Neural cell (in vitro differentiated cells): ENCODE measurements around the gene KLK3. TPM values are rescaled to one million over a fixed set of nuclear protein-coding genes. Genes with fewer than 3 reads are reported as not detected.

Experiments used
- H2AFZ ChIP-seq: fragments of 200-600, 300-800 bp; sonication (generic), shearing (Covaris generic); 2 replicates; pipeline ENCODE4 v1.6.0; 2014; ENCODE audit warnings: low read depth, mild to moderate bottlenecking, antibody characterized with exemption, low read length, moderate library complexity
- H3F3A ChIP-seq: fragments of 200-600 bp; shearing (Covaris generic); 2 replicates; pipeline ENCODE4 v1.6.1; 2016; ENCODE audit warnings: mild to moderate bottlenecking, moderate library complexity, mixed read lengths, antibody characterized with exemption, low read length; ENCODE audit not compliant: insufficient read depth, poor library complexity, severe bottlenecking
- H3K27ac ChIP-seq: fragments of 200-600, 300-800 bp; sonication (generic), shearing (Covaris generic); 2 replicates; pipeline ENCODE4 v1.5.1; 2014; ENCODE audit warnings: mild to moderate bottlenecking, low read length, moderate library complexity
- H3K27me3 ChIP-seq: fragments of 300-800, 200-600 bp; sonication (generic), shearing (Covaris generic); 2 replicates; pipeline ENCODE4 v1.6.0; 2014; ENCODE audit warnings: mild to moderate bottlenecking, low read depth, low read length, moderate library complexity; ENCODE audit not compliant: insufficient read depth
- H3K36me3 ChIP-seq: fragments of 300-800, 200-600 bp; sonication (generic), shearing (Covaris generic); 2 replicates; pipeline ENCODE4 v1.5.1; 2014; ENCODE audit warnings: mild to moderate bottlenecking, antibody characterized with exemption, low read length, moderate library complexity; ENCODE audit not compliant: insufficient read depth
- H3K4me2 ChIP-seq: fragments of 300-800, 200-600 bp; sonication (generic), shearing (Covaris generic); 2 replicates; pipeline ENCODE4 v1.6.0; 2014; ENCODE audit warnings: mild to moderate bottlenecking, low read length
- H3K4me3 ChIP-seq: fragments of 300-800, 200-600 bp; sonication (generic), shearing (Covaris generic); 2 replicates; pipeline ENCODE4 v1.5.1; 2014; ENCODE audit warnings: mild to moderate bottlenecking, low read length, moderate library complexity
- H3K79me2 ChIP-seq: fragments of 200-600 bp; shearing (Covaris generic); replicated peaks from 2 replicates; pipeline ENCODE4 v1.6.0; 2014; ENCODE audit warnings: mild to moderate bottlenecking, low read length, moderate library complexity; ENCODE audit not compliant: insufficient read depth
- H3K9ac ChIP-seq: fragments of 300-800, 200-600 bp; sonication (generic), shearing (Covaris generic); 2 replicates; pipeline ENCODE4 v1.6.1; 2016; ENCODE audit warnings: mild to moderate bottlenecking, low read length, mixed read lengths
- H3K9me2 ChIP-seq: fragments of 200-600 bp; shearing (Covaris generic); 2 replicates; pipeline ENCODE4 v1.6.1; 2016; ENCODE audit warnings: mild to moderate bottlenecking, low read length, mixed read lengths; ENCODE audit not compliant: insufficient read depth
- H3K9me3 ChIP-seq: fragments of 200-600, 300-800 bp; sonication (generic), shearing (Covaris generic); 2 replicates; pipeline ENCODE4 v1.6.1; 2016; ENCODE audit warnings: mild to moderate bottlenecking, mixed run types, low read length, moderate library complexity, mixed read lengths
- H4K20me1 ChIP-seq: fragments of 200-600 bp; shearing (Covaris generic); 2 replicates; pipeline ENCODE4 v1.6.1; 2016; ENCODE audit warnings: mild to moderate bottlenecking, mixed run types; ENCODE audit not compliant: insufficient read depth
- EP300 ChIP-seq: fragments of 450-650 bp; conservative IDR thresholded peaks from 2 replicates; pipeline ENCODE4 v1.6.1; 2014; ENCODE audit warnings: antibody characterized with exemption, mild to moderate bottlenecking, moderate library complexity; ENCODE audit not compliant: poor library complexity, severe bottlenecking
- EZH2 ChIP-seq: fragments of 200-600, 300-800 bp; shearing (Covaris generic), sonication (generic); IDR thresholded peaks from 2 replicates; pipeline ENCODE4 v1.6.1; 2014; ENCODE audit warnings: antibody characterized with exemption, low read length, borderline replicate concordance, mild to moderate bottlenecking; ENCODE audit not compliant: insufficient read depth, poor library complexity, severe bottlenecking
- MXI1 ChIP-seq: fragments of 450-650 bp; conservative IDR thresholded peaks from 2 replicates; pipeline ENCODE4 v1.6.1; 2014; ENCODE audit warnings: antibody characterized with exemption, mild to moderate bottlenecking; ENCODE audit not compliant: poor library complexity, severe bottlenecking
- POLR2AphosphoS5 ChIP-seq: IDR thresholded peaks from 2 replicates; pipeline ENCODE4 v1.6.1; 2012
- RAD21 ChIP-seq: fragments of 450-650 bp; conservative IDR thresholded peaks from 2 replicates; pipeline ENCODE4 v1.6.1; 2014; ENCODE audit warnings: antibody characterized with exemption, mild to moderate bottlenecking, moderate library complexity
- SMC3 ChIP-seq: fragments of 450-650 bp; conservative IDR thresholded peaks from 2 replicates; pipeline ENCODE4 v1.6.1; 2014; ENCODE audit warnings: antibody characterized with exemption, mild to moderate bottlenecking, moderate library complexity; ENCODE audit not compliant: poor library complexity
- TAF1 ChIP-seq: IDR thresholded peaks from 2 replicates; pipeline ENCODE4 v1.6.1; 2012; ENCODE audit warnings: low read depth
- polyA minus RNA-seq: library from RNA; depleted of rRNA, polyadenylated mRNA; stranded (reverse); fragments of >200 nt; gene quantifications from 2 replicates; pipeline ENCODE4 v1.2.3, GENCODE V29; 2014
- polyA plus RNA-seq: library from polyadenylated mRNA; depleted of rRNA; stranded (reverse); fragments of >200 nt; gene quantifications from 2 replicates; pipeline ENCODE4 v1.2.3, GENCODE V29; 2014
- TF ChIP-seq, protein P1 (sequence below): fragments of 450-650 bp; IDR thresholded peaks from 2 replicates; pipeline ENCODE4 v1.5.1; 2014; ENCODE audit warnings: antibody characterized with exemption, mild to moderate bottlenecking, moderate library complexity; ENCODE audit not compliant: poor library complexity, severe bottlenecking
- TF ChIP-seq, protein P2 (sequence below): IDR thresholded peaks from 2 replicates; pipeline ENCODE4 v1.6.1; 2012; ENCODE audit warnings: borderline replicate concordance

The KLK3 gene
- not detected in 2 replicates for polyA plus RNA-seq
- not detected in 2 replicates for polyA minus RNA-seq

DNA sequence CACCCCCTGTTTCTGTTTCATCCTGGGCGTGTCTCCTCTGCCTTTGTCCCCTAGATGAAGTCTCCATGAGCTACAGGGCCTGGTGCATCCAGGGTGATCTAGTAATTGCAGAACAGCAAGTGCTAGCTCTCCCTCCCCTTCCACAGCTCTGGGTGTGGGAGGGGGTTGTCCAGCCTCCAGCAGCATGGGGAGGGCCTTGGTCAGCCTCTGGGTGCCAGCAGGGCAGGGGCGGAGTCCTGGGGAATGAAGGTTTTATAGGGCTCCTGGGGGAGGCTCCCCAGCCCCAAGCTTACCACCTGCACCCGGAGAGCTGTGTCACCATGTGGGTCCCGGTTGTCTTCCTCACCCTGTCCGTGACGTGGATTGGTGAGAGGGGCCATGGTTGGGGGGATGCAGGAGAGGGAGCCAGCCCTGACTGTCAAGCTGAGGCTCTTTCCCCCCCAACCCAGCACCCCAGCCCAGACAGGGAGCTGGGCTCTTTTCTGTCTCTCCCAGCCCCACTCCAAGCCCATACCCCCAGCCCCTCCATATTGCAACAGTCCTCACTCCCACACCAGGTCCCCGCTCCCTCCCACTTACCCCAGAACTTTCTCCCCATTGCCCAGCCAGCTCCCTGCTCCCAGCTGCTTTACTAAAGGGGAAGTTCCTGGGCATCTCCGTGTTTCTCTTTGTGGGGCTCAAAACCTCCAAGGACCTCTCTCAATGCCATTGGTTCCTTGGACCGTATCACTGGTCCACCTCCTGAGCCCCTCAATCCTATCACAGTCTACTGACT, at the start of gene KLK3:
Gene KLK3, plus strand, starts transcription at position 280 of the 775 bp plus-strand sequence. Its CDS starts 41 bp downstream, at position 321.
- Histone ChIP-seq H3F3A (no peaks in the 10 kb centered on the region), H3K27me3 (no peaks in the 10 kb centered on the region), H3K36me3 (no peaks in the 10 kb centered on the region), H3K27ac (no peak within 1 kb of the TSS), H4K20me1 (no peaks in the 10 kb centered on the region), H3K9me3 (no peaks in the 10 kb centered on the region), H3K9ac (no peak within 1 kb of the TSS), H3K4me2 (no peak within 1 kb of the TSS), H3K9me2 (no peaks in the 10 kb centered on the region), H3K79me2 (no peaks in the 10 kb centered on the region), H2AFZ (no peak within 1 kb of the TSS), H3K4me3 (no peak within 1 kb of the TSS)
- no peak for TF ChIP-seq MXI1
- no peak for TF ChIP-seq EP300
- TF ChIP-seq RAD21: no peak
- TF ChIP-seq SMC3: no peak
- TF ChIP-seq, protein P1, sequence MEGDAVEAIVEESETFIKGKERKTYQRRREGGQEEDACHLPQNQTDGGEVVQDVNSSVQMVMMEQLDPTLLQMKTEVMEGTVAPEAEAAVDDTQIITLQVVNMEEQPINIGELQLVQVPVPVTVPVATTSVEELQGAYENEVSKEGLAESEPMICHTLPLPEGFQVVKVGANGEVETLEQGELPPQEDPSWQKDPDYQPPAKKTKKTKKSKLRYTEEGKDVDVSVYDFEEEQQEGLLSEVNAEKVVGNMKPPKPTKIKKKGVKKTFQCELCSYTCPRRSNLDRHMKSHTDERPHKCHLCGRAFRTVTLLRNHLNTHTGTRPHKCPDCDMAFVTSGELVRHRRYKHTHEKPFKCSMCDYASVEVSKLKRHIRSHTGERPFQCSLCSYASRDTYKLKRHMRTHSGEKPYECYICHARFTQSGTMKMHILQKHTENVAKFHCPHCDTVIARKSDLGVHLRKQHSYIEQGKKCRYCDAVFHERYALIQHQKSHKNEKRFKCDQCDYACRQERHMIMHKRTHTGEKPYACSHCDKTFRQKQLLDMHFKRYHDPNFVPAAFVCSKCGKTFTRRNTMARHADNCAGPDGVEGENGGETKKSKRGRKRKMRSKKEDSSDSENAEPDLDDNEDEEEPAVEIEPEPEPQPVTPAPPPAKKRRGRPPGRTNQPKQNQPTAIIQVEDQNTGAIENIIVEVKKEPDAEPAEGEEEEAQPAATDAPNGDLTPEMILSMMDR: no peak
- no peak for TF ChIP-seq TAF1
- TF ChIP-seq, protein P2, sequence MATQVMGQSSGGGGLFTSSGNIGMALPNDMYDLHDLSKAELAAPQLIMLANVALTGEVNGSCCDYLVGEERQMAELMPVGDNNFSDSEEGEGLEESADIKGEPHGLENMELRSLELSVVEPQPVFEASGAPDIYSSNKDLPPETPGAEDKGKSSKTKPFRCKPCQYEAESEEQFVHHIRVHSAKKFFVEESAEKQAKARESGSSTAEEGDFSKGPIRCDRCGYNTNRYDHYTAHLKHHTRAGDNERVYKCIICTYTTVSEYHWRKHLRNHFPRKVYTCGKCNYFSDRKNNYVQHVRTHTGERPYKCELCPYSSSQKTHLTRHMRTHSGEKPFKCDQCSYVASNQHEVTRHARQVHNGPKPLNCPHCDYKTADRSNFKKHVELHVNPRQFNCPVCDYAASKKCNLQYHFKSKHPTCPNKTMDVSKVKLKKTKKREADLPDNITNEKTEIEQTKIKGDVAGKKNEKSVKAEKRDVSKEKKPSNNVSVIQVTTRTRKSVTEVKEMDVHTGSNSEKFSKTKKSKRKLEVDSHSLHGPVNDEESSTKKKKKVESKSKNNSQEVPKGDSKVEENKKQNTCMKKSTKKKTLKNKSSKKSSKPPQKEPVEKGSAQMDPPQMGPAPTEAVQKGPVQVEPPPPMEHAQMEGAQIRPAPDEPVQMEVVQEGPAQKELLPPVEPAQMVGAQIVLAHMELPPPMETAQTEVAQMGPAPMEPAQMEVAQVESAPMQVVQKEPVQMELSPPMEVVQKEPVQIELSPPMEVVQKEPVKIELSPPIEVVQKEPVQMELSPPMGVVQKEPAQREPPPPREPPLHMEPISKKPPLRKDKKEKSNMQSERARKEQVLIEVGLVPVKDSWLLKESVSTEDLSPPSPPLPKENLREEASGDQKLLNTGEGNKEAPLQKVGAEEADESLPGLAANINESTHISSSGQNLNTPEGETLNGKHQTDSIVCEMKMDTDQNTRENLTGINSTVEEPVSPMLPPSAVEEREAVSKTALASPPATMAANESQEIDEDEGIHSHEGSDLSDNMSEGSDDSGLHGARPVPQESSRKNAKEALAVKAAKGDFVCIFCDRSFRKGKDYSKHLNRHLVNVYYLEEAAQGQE: no peak
- TF ChIP-seq POLR2AphosphoS5: no peak
- TF ChIP-seq EZH2: no peak

DNA sequence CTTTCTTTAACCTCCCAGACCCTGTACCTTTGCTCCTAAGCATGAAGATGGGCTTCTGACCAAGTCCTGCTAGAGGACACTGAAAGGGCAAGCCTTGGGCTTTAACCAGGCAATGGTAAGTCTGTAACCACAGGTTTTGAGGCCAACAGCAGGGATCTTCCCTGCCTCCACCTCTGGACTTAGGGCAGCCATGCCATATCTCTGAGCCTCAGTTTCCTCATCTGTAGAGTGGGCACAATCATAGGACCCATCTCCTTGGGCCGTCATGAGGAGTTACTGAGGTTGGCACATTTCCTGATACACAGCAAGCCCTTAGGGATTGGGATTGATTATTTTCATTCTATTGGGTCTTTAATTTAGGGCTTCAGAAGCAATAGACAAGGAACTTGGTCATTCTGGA, 45.9 kb upstream of the KLK3 start:
- Histone ChIP-seq H3K79me2 (peaks cover 1% of the 10 kb centered on the region), H4K20me1 (no peaks in the 10 kb centered on the region), H3K27ac (no peak overlapping the region), H3K9ac (no peak overlapping the region), H3K9me2 (no peaks in the 10 kb centered on the region), H3K9me3 (no peaks in the 10 kb centered on the region), H3K27me3 (no peaks in the 10 kb centered on the region), H3K4me2 (no peak overlapping the region), H3F3A (no peaks in the 10 kb centered on the region), H3K36me3 (no peaks in the 10 kb centered on the region), H2AFZ (no peak overlapping the region), H3K4me3 (no peak overlapping the region)
- no peak for TF ChIP-seq TAF1
- TF ChIP-seq EP300: no peak
- TF ChIP-seq RAD21: no peak
- TF ChIP-seq SMC3: no peak
- no peak for TF ChIP-seq MXI1
- TF ChIP-seq, protein P2: no peak
- TF ChIP-seq EZH2: no peak
- TF ChIP-seq POLR2AphosphoS5: no peak
- TF ChIP-seq, protein P1: no peak
